ENCODE results near the gene ZNF423.

DNA sequence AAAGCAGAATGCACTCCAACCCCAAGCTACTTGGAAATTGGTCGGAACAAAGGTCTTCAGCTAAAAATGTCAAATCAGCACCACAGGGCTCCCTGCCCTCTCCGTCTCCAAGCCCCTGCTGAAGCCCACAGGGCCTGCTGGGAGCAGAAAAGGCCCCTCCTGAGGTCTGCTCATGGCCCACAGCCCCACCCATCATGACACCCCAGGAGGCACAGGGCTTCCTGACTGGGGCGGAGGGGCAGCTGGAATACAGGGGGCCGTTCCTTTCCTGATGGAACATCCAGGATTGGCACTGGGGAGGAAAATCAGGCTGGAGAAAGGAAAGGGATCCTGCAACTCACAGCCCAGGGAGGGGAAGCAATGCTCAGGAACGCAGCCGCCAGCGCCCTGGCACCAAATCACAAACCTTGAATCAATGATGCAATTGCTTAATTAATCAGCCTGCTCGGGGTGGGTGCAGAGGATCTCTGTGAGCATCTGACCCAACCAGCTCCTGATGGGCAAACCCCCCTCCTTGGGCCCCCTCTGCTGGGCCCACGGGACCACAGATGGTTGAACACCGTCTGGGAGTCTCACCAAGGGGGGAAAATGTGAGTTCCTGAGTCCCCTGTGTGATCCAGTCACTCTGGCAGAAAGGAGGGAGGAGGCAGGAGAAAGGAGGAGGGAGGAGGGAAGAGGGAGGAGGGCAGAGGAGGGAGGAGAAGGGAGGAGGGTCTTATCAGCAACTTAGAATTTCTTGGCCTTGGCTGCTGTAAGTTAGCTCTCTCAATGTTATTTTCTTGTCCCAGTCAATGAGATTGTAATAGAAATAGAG, 155.5 kb downstream of the ZNF423 start:
- TF ChIP-seq TAF1 (IDR thresholded peaks at IDR 0.05; ENCODE audit: low read depth, low read length) (no peak), POLR2AphosphoS5 (IDR thresholded peaks at IDR 0.05; ENCODE audit: low read depth, low read length) (no peak), POLR2A (IDR thresholded peaks at IDR 0.05; ENCODE audit: low read depth, low read length) (no peak), SPI1 (IDR thresholded peaks at IDR 0.05; ENCODE audit: low read depth, low read length) (no peak), POU2F2 (IDR thresholded peaks at IDR 0.05; ENCODE audit: low read depth, low read length) (no peak)

Measured in GM12891 (cell line).